Activated naive CD4-positive, alpha-beta T cell treated with anti-CD3 and anti-CD28 coated beads, Interleukin-2, amount 50 U/mL, for 24 hours (primary cell): Measurements from ENCODE around the gene PATJ.
"Not testable (repeated sequence)": the region's sequence is repeated elsewhere in the genome, so short reads cannot be mapped to it uniquely, and the experiment has no call there.

Source experiments
- H3K27ac Mint-ChIP-seq: one replicate; pipeline ENCODE4 v1.8.0; 2021; ENCODE audit warnings: mild to moderate bottlenecking, mixed read lengths
- H3K27me3 Mint-ChIP-seq: one replicate; pipeline ENCODE4 v1.8.0; 2021; ENCODE audit warnings: mixed read lengths
- H3K36me3 Mint-ChIP-seq: one replicate; pipeline ENCODE4 v1.8.0; 2021; ENCODE audit warnings: mixed read lengths
- H3K4me1 Mint-ChIP-seq: one replicate; pipeline ENCODE4 v1.8.0; 2021; ENCODE audit warnings: mixed read lengths
- H3K4me3 Mint-ChIP-seq: one replicate; pipeline ENCODE4 v1.8.0; 2021; ENCODE audit warnings: mild to moderate bottlenecking, mixed read lengths
- H3K9me3 Mint-ChIP-seq: one replicate; pipeline ENCODE4 v1.8.0; 2021; ENCODE audit warnings: mixed read lengths

Gene PATJ

DNA sequence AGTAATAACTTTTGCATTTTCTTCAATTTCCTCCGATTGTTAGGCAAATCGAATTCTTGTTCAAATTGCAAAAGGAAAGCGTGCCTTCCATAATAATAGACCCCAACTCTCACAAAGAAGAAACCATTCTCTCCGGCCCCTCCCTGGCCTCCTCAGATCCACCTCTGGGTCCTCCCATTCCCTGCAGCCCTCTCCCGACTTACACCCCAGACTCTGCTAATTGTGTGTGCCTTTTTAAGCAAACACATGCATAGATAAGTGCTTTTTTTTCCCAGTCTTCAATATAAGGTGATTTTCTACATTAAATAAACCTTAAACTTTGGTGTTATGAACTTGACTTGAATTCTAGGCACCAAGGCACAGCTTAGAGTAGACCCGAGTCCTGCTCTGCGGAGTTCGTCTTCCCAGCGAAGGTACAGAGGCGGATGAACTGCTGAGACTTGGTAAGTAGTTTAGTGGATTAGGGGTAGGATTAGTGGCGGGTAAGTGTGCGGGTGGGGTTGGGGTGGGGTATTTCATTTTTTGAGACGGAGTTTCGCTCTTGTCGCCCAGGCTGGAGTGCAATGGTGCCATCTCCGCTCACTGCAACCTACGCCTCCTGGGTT lies 453.9 kb downstream of the PATJ start:
- Mint-ChIP-seq H3K36me3 (peaks cover 3% of the 10 kb centered on the region), H3K27ac (no peak overlapping the region), H3K4me3 (no peak overlapping the region), H3K27me3 (peaks cover 24% of the 10 kb centered on the region), H3K4me1 (peaks cover 6% of the 10 kb centered on the region), H3K9me3 (no peaks in the 10 kb centered on the region)

DNA sequence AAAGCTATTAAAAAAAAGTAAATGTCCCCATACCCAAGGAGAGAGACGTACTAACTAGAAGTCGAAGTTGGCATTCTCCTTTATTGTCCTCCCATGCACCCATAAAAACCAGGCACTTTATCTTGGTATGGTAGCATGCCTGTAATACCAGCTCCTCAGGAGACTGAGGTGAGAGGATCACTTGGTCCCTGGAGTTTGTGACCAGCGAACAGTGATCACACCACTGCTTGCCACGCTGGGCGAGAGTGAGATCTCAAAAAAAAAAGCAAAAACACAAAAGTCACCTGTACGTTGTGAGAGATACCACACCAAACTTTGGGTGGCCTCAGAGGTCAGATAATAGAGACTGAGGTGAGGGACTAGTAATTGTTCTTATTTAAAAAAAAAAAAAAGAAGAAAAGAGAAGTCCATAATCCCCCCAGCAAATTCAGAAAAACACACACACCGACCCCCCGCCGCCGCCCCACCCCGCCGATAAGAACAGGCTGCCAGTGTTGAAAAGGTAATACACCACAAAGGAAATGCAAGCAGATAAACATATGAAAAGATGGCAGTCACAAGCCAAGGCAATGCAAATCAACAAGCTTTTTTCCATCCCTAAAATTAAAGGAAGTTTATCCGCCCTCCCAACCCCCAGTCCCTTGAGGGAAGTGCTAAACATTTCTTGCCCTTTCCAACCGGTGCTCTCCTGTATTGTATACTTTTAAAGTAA lies 455.9 kb downstream of the PATJ start:
- Mint-ChIP-seq H3K9me3 (no peaks in the 10 kb centered on the region), H3K27ac (no peak overlapping the region), H3K27me3 (peaks cover 21% of the 10 kb centered on the region), H3K4me1 (peaks cover 6% of the 10 kb centered on the region), H3K36me3 (peaks cover 3% of the 10 kb centered on the region), H3K4me3 (no peak overlapping the region)

DNA sequence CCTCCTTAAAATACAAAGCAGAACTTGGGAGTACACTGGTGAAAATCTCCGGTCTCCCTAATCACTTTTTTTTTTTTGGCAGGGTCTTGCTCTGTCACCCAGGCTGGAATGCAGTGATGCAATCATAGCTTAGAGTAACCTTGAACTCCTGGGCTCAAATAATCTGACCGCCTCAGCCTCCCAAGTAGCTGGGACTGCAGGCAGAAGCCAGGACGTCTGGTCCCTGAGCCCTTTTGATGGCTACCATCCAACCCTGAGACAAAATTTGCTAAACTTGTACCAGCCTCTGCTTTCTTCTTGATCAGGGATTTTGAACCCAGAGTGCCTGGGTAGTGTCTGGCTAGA lies 456.5 kb downstream of the PATJ start:
- Mint-ChIP-seq H3K4me3 (no peak overlapping the region), H3K9me3 (no peaks in the 10 kb centered on the region), H3K4me1 (peaks cover 6% of the 10 kb centered on the region), H3K36me3 (peaks cover 3% of the 10 kb centered on the region), H3K27ac (no peak overlapping the region), H3K27me3 (peaks cover 18% of the 10 kb centered on the region)

DNA sequence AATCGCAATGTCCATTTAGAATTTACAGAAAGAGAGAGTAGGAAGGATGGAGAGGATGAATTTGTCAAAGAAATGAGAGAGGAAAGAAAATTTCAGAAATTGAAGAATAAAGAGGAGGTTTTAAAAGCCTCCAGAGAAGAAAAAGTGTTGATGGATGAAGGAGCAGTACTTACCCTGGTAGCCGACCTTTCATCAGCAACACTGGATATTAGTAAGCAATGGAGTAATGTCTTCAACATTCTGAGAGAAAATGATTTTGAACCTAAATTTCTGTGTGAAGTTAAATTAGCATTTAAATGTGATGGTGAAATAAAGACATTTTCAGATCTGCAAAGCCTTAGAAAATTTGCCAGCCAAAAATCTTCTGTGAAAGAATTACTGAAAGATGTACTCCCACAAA lies 464.9 kb downstream of the PATJ start:
- no peak overlapping the region for H3K27ac Mint-ChIP-seq
- H3K9me3 Mint-ChIP-seq: peaks cover 23% of the 10 kb centered on the region
- peaks cover 1% of the 10 kb centered on the region for H3K27me3 Mint-ChIP-seq
- no peaks in the 10 kb centered on the region for H3K4me1 Mint-ChIP-seq
- H3K36me3 Mint-ChIP-seq: peaks cover 3% of the 10 kb centered on the region
- H3K4me3 Mint-ChIP-seq: no peak overlapping the region

DNA sequence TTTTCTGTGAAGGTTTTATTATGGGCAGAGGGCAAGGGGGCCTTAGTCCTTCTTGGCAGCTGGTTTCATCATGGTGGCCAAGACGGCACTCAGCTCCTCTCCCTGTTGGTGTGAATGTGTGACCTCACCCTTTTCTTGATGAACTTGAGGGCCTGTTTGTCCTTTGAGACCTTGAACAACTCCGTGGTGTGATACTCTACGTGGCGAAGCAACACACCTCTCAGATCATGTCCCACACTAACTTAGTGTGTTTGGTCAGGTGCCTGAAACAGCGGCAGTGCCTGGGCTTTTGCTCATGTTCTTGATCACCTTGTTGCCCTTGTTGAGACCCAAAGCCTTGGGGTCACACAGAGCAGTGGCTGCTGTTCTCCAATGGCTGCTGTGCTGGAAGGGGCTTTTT lies 465.8 kb downstream of the PATJ start:
- H3K4me1 Mint-ChIP-seq: no peaks in the 10 kb centered on the region
- H3K27me3 Mint-ChIP-seq: peaks cover 1% of the 10 kb centered on the region
- no peak overlapping the region for H3K27ac Mint-ChIP-seq

DNA sequence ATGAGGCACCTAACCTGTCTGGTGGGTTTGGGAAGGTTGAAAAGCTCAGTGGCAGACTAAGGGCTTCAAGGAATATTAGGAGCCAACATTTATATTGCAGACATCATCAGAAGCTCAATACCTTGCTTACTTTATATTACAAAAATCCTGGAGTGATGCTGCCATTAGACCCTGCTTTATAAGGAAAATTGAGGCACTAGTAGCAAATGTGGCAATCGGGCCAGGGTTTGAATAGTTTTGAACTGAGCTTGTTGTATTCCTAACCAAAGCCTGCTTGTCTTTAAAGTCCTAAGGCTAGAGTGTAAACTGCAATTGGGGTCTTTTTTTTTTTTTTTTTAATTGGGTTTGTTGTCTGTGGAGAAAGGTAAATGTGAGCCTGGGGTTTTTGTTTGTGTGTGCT lies 466.7 kb downstream of the PATJ start:
- no peak overlapping the region for H3K27ac Mint-ChIP-seq
- H3K4me1 Mint-ChIP-seq: no peaks in the 10 kb centered on the region
- peaks cover 23% of the 10 kb centered on the region for H3K9me3 Mint-ChIP-seq
- no peak overlapping the region for H3K4me3 Mint-ChIP-seq
- H3K36me3 Mint-ChIP-seq: peaks cover 3% of the 10 kb centered on the region
- H3K27me3 Mint-ChIP-seq: peaks cover 1% of the 10 kb centered on the region

More for the DNA sequence above, 465.8 kb downstream of the PATJ start:
- Mint-ChIP-seq H3K4me3 (no peak overlapping the region), H3K9me3 (peaks cover 23% of the 10 kb centered on the region), H3K36me3 (peaks cover 3% of the 10 kb centered on the region)

DNA sequence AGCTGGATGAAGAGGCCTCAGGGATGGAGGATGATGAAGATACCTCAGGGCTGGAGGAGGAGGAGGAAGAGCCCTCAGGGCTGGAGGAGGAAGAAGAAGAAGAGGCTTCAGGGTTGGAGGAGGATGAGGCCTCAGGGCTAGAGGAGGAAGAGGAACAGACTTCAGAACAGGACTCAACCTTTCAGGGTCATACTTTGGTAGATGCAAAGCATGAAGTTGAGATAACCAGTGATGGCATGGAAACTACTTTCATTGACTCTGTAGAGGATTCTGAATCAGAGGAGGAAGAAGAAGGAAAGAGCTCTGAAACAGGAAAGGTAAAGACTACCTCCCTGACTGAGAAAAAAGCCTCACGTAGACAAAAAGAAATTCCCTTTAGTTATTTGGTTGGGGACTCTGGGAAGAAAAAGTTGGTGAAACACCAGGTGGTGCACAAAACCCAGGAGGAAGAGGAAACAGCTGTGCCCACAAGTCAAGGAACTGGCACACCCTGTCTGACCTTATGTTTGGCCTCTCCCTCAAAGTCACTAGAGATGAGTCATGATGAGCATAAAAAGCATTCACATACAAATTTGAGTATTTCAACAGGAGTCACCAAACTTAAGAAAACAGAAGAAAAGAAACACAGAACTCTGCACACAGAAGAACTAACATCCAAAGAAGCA lies 467.8 kb downstream of the PATJ start:
- Mint-ChIP-seq H3K27ac (no peak overlapping the region), H3K36me3 (peaks cover 3% of the 10 kb centered on the region), H3K9me3 (peaks cover 23% of the 10 kb centered on the region), H3K4me3 (no peak overlapping the region), H3K4me1 (no peaks in the 10 kb centered on the region), H3K27me3 (peaks cover 1% of the 10 kb centered on the region)

DNA sequence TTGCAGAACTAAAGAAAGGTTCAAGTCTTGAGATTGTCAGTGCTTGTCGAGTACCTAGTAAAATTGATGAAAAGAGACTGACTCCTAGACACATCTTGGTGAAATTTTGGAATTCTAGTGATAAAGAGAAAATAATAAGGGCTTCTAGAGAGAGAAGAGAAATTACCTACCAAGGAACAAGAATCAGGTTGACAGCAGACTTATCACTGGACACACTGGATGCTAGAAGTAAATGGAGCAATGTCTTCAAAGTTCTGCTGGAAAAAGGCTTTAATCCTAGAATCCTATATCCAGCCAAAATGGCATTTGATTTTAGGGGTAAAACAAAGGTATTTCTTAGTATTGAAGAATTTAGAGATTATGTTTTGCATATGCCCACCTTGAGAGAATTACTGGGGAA lies 468.7 kb downstream of the PATJ start:
- Mint-ChIP-seq H3K4me1 (no peaks in the 10 kb centered on the region), H3K27ac (no peak overlapping the region), H3K27me3 (peaks cover 1% of the 10 kb centered on the region), H3K4me3 (no peak overlapping the region), H3K9me3 (peaks cover 23% of the 10 kb centered on the region), H3K36me3 (peaks cover 3% of the 10 kb centered on the region)

DNA sequence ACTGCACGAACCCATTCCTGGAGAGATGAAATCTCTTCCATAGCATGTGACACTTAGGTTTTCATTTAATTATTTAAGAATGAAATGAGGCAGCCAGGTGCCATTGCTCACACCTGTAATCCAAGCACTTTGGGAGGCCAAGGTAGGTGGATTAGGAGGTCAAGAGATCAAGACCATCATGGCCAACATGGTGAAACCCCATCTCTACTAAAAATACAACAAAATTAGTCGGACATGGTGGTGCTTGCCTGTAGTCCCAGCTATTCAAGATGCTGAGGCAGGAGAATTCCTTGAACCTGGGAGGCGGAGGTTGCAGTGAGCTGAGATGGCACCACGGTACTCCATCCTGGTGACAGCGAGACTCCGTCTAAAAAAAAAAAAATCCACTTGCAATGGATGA lies 470.1 kb downstream of the PATJ start:
- Mint-ChIP-seq H3K36me3 (peaks cover 2% of the 10 kb centered on the region), H3K27ac (no peak overlapping the region), H3K4me1 (no peaks in the 10 kb centered on the region), H3K9me3 (peaks cover 15% of the 10 kb centered on the region), H3K4me3 (no peak overlapping the region), H3K27me3 (peaks cover 1% of the 10 kb centered on the region)

DNA sequence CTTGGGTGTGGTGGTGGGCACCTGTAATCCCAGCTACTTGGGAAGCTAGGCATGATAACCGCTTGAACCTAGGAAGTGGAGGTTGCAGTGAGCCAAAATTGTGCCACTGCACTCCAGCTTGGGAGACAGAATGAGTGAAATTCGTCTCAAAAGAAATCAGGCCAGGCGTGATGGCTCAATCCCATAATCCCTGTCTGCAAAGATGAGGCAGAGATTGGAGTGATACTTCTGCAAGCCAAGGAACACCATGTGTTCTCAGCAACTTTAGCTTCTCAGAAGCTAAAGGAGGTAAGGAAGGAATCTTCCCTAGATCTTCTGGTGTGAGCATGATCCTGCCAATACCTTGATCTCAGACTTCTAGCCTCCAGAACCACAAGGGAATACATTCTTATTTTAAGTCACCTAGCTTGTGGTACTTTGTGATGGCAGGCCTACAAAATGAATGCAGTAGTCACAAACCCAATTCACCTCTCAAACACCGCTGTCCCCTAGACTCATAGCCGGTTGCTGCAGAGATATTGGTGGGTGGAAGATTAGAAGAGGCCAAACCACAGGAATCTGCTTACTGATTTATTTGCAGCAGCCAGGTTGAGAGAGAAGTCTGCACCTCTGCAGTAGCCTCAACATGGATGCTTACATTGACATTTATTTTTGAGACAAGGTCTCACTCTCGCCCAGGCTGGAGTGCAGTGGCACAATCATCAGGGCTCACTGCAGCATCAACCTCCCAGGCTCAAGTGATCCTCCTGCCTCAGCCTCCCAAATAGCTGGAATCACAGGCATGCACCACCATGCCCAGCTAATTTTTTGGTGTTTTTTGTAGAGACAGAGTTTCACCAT lies 471.0 kb downstream of the PATJ start:
- peaks cover 2% of the 10 kb centered on the region for H3K36me3 Mint-ChIP-seq
- H3K9me3 Mint-ChIP-seq: peaks cover 15% of the 10 kb centered on the region
- no peak overlapping the region for H3K4me3 Mint-ChIP-seq
- no peak overlapping the region for H3K27ac Mint-ChIP-seq
- H3K27me3 Mint-ChIP-seq: peaks cover 1% of the 10 kb centered on the region
- no peaks in the 10 kb centered on the region for H3K4me1 Mint-ChIP-seq

DNA sequence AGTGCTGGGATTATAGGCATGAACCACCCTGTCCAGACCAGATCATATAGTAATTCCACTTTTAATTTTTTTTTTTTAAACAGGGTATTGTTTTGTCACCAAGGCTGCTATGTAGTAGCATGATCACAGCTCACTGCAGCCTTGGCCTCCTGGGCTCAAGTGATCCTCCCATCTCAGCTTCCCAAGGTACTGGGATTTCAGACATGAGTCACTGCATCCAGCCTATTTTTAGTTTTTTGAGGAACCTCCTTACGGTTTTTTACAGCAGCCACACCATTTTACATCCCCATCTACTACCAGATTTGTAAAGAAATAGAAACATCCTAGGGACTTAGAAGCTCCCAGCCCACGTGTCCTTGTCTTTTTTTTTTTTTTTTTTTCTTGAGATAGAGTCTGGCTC lies 476.3 kb downstream of the PATJ start:
- Mint-ChIP-seq H3K4me3 (no peak overlapping the region), H3K4me1 (no peaks in the 10 kb centered on the region), H3K27ac (no peak overlapping the region), H3K9me3 (no peaks in the 10 kb centered on the region), H3K36me3 (no peaks in the 10 kb centered on the region), H3K27me3 (no peaks in the 10 kb centered on the region)

DNA sequence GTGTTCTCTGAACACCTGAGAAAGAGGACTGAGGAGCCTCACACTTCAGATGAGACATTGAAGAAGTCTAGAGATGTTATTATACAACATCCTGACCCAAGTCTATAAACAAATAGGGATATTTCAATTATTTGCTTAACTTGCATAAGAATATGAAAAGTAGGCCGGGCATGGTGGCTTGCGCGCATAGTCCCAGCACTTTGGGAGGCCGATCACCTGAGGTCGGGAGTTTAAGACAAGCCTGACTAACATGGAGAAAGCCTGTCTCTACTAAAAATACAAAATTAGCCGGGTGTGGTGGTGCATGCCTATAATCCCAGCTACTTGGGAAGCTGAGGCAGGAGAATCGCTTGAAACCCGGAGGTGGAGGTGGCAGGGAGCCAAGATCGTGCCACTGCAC lies 478.2 kb downstream of the PATJ start:
- not testable (repeated sequence) for H3K4me3 Mint-ChIP-seq, H3K27ac Mint-ChIP-seq, H3K36me3 Mint-ChIP-seq, H3K9me3 Mint-ChIP-seq, H3K27me3 Mint-ChIP-seq, H3K4me1 Mint-ChIP-seq

DNA sequence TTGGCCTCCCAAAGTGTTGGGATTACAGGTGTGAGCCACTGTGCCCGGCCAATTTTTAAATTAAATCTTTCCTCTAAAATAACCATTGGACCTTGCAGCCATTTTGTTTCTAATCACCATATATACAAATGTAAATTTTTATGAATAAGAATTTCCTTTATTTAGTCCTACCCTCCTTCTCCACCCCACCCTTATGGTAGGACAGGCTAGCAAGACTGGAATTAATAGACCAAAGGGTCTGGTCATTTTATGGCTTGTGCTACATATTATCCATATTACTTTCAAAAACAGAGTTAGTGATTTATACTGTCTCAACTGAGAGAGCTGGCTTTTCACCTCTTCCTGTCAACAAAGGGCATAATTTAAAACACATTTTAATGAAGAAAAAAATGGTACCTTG lies 478.9 kb downstream of the PATJ start:
- Mint-ChIP-seq H3K27me3 (no peaks in the 10 kb centered on the region), H3K4me1 (no peaks in the 10 kb centered on the region), H3K9me3 (no peaks in the 10 kb centered on the region), H3K27ac (no peak overlapping the region), H3K36me3 (no peaks in the 10 kb centered on the region), H3K4me3 (no peak overlapping the region)

DNA sequence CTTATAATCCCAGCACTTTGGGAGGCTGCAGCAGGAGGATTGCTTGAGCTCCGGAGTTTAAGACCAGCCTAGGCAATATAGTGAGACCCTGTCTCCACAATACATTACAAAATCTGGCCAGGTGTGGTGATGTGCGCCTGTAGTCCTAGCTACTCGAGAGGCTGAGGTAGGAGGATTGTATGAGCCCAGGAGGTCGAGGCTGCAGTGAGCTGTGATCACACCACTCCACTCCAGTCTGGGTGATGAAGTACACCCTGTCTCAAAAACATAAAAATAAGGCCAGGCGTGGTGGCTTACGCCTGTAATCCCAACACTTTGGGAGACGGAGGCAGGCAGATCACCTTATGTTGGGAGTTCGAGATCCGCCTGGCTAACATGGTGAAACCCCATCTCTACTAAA lies 480.0 kb downstream of the PATJ start:
- Mint-ChIP-seq H3K36me3 (no peaks in the 10 kb centered on the region), H3K4me1 (no peaks in the 10 kb centered on the region), H3K27me3 (no peaks in the 10 kb centered on the region), H3K27ac (no peak overlapping the region), H3K4me3 (no peak overlapping the region), H3K9me3 (no peaks in the 10 kb centered on the region)

DNA sequence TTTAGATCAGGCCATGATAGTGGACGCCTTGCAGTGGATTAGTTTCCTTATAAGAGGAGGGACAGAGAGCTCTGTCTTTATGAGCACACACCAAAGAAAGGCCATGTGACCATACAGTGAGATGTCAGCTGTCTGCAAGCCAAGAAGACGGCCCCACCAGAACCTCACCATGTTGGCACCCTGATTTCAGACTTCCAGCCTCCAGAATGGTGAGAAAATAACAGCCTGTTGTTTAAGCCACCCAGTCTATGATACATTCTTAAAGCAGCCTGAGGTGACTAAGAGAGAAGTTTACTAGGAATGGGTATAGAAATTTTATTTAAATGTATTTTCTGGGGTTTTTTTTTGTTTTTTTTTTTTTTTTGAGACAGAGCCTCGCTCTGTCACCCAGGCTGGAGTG lies 481.9 kb downstream of the PATJ start:
- H3K27me3 Mint-ChIP-seq: no peaks in the 10 kb centered on the region
- no peak overlapping the region for H3K27ac Mint-ChIP-seq
- H3K9me3 Mint-ChIP-seq: no peaks in the 10 kb centered on the region
- no peaks in the 10 kb centered on the region for H3K4me1 Mint-ChIP-seq
- no peak overlapping the region for H3K4me3 Mint-ChIP-seq
- H3K36me3 Mint-ChIP-seq: no peaks in the 10 kb centered on the region

DNA sequence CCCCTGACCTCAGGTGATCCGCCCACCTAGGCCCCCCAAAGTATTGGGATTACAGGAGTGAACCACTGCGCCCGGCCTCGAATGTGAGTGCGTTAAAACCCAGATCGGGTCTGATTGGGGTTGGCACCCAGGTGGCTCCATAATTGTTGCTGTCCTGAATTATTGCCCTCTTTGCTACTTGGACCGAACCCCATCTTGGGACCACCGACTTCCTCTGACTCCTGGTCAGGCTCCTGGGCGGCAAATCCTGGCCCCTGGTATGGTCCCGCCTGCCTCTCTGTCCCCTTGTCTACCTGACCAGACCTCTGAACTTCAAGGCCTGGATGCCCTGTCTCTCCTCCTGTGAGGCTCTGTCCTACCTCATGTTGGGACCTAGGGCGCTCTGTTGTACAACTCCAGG lies 485.2 kb downstream of the PATJ start:
- no peaks in the 10 kb centered on the region for H3K27me3 Mint-ChIP-seq
- H3K27ac Mint-ChIP-seq: no peak overlapping the region
- no peaks in the 10 kb centered on the region for H3K4me1 Mint-ChIP-seq
- no peak overlapping the region for H3K4me3 Mint-ChIP-seq
- H3K36me3 Mint-ChIP-seq: no peaks in the 10 kb centered on the region
- no peaks in the 10 kb centered on the region for H3K9me3 Mint-ChIP-seq
